Measurements from ENCODE around the gene SS18. TPM values are rescaled to one million over a fixed set of nuclear protein-coding genes. Genes with fewer than 3 reads are reported as not detected.

SS18 gene
- total RNA-seq, 1 experiment from 2014 or later, result 99.1 TPM

GRCh38 chr18:26119246-26119645 lies 28.8 kb upstream of the SS18 start:
- intact Hi-C loops (cut with micrococcal nuclease; ENCODE audit: unreplicated experiment), result no loop called here
- H3K4me1 ChIP-seq (ENCODE audit: control insufficient read depth, insufficient read depth, low read length), result no peaks in the 10 kb centered on the region

DNA sequence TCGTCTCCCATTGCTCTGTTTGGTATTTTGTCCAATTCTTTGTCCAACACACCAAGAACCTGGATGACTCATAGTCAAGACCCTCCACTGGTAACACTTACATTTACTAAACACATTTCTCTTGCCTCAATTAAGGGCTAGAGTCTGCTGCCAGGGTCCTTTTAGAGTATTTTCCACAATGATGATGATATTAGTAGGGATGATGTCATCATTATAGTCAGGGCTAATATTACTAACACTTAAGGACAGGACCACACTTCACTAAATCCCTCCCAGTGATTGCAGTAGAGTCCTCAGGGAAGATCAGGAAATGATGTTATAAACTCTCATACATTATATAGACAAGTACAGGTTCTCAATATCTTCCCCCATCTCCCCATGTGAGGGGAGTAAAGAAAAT lies 13.6 kb upstream of the SS18 start:
- TF ChIP-seq, protein P1, sequence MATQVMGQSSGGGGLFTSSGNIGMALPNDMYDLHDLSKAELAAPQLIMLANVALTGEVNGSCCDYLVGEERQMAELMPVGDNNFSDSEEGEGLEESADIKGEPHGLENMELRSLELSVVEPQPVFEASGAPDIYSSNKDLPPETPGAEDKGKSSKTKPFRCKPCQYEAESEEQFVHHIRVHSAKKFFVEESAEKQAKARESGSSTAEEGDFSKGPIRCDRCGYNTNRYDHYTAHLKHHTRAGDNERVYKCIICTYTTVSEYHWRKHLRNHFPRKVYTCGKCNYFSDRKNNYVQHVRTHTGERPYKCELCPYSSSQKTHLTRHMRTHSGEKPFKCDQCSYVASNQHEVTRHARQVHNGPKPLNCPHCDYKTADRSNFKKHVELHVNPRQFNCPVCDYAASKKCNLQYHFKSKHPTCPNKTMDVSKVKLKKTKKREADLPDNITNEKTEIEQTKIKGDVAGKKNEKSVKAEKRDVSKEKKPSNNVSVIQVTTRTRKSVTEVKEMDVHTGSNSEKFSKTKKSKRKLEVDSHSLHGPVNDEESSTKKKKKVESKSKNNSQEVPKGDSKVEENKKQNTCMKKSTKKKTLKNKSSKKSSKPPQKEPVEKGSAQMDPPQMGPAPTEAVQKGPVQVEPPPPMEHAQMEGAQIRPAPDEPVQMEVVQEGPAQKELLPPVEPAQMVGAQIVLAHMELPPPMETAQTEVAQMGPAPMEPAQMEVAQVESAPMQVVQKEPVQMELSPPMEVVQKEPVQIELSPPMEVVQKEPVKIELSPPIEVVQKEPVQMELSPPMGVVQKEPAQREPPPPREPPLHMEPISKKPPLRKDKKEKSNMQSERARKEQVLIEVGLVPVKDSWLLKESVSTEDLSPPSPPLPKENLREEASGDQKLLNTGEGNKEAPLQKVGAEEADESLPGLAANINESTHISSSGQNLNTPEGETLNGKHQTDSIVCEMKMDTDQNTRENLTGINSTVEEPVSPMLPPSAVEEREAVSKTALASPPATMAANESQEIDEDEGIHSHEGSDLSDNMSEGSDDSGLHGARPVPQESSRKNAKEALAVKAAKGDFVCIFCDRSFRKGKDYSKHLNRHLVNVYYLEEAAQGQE (IDR thresholded peaks at IDR 0.05; ENCODE audit: insufficient read depth in 1 of 2, low read depth in 2 of 2, low read length in 1 of 2), result no peak
- TF ChIP-seq, protein P2, sequence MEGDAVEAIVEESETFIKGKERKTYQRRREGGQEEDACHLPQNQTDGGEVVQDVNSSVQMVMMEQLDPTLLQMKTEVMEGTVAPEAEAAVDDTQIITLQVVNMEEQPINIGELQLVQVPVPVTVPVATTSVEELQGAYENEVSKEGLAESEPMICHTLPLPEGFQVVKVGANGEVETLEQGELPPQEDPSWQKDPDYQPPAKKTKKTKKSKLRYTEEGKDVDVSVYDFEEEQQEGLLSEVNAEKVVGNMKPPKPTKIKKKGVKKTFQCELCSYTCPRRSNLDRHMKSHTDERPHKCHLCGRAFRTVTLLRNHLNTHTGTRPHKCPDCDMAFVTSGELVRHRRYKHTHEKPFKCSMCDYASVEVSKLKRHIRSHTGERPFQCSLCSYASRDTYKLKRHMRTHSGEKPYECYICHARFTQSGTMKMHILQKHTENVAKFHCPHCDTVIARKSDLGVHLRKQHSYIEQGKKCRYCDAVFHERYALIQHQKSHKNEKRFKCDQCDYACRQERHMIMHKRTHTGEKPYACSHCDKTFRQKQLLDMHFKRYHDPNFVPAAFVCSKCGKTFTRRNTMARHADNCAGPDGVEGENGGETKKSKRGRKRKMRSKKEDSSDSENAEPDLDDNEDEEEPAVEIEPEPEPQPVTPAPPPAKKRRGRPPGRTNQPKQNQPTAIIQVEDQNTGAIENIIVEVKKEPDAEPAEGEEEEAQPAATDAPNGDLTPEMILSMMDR (IDR thresholded peaks at IDR 0.05), result no peak
- TF ChIP-seq SIN3A (IDR thresholded peaks at IDR 0.05; ENCODE audit: borderline replicate concordance, insufficient read depth, low read depth, low read length) (no peak), POLR2AphosphoS5 (IDR thresholded peaks at IDR 0.05; ENCODE audit: low read depth, low read length) (no peak), TCF7L2 (IDR thresholded peaks at IDR 0.05; ENCODE audit: low read depth, low read length) (no peak)
- POLR2A ChIA-PET, result no interaction called here
- CTCF ChIA-PET, result no interaction called here
- ATAC-seq (no peak), DNase-seq (ENCODE audit: low read depth, low spot score) (no peak)
- Histone ChIP-seq H3K27ac (ENCODE audit: low read length) (no peak overlapping the region), H3K4me3 (ENCODE audit: low read depth in 2 of 2, low read length in 2 of 2) (no peak overlapping the region), H3K4me1 (ENCODE audit: control insufficient read depth, insufficient read depth, low read length) (no peaks in the 10 kb centered on the region), H3K36me3 (ENCODE audit: control insufficient read depth, insufficient read depth, low read length) (no peaks in the 10 kb centered on the region), H3K9me3 (ENCODE audit: control insufficient read depth, insufficient read depth, low read depth, low read length) (no peaks in the 10 kb centered on the region), H3K27me3 (ENCODE audit: control insufficient read depth, insufficient read depth, low read length) (no peaks in the 10 kb centered on the region)
- in situ Hi-C loops (cut with HindIII; ENCODE audit: low pct_unique_long_range_greater_than_20kb, low sequenced_read_pairs), result no loop called here
- no TSS peak for BruUV-seq (replicated peaks)
- intact Hi-C loops (cut with micrococcal nuclease; ENCODE audit: unreplicated experiment), result loop anchor here (10.0 kb wide), 1 partner anchor 51 kb away; no protein-coding TSS in a partner anchor

More at GRCh38 chr18:26119246-26119645, 28.8 kb upstream of the SS18 start:
- BruUV-seq (replicated peaks), result no TSS peak
- Histone ChIP-seq H3K27me3 (ENCODE audit: control insufficient read depth, insufficient read depth, low read length) (no peaks in the 10 kb centered on the region), H3K36me3 (ENCODE audit: control insufficient read depth, insufficient read depth, low read length) (no peaks in the 10 kb centered on the region), H3K9me3 (ENCODE audit: control insufficient read depth, insufficient read depth, low read depth, low read length) (no peaks in the 10 kb centered on the region), H3K27ac (ENCODE audit: low read length) (no peak overlapping the region), H3K4me3 (ENCODE audit: low read depth in 2 of 2, low read length in 2 of 2) (no peak overlapping the region)
- CTCF ChIA-PET, result no interaction called here
- TF ChIP-seq TCF7L2 (IDR thresholded peaks at IDR 0.05; ENCODE audit: low read depth, low read length), result no peak
- TF ChIP-seq, protein P1 (IDR thresholded peaks at IDR 0.05; ENCODE audit: insufficient read depth in 1 of 2, low read depth in 2 of 2, low read length in 1 of 2), result no peak
- TF ChIP-seq, protein P2 (IDR thresholded peaks at IDR 0.05), result no peak
- TF ChIP-seq POLR2AphosphoS5 (IDR thresholded peaks at IDR 0.05; ENCODE audit: low read depth, low read length), result no peak
- TF ChIP-seq SIN3A (IDR thresholded peaks at IDR 0.05; ENCODE audit: borderline replicate concordance, insufficient read depth, low read depth, low read length), result no peak
- in situ Hi-C loops (cut with HindIII; ENCODE audit: low pct_unique_long_range_greater_than_20kb, low sequenced_read_pairs), result no loop called here
- no peak for ATAC-seq
- POLR2A ChIA-PET, result no interaction called here
- DNase-seq (ENCODE audit: low read depth, low spot score), result no peak

All from Panc1 (cell line).